Endothelial cell of umbilical vein (primary cell): Measurements from ENCODE around the gene COL16A1. TPM values are rescaled to one million over a fixed set of nuclear protein-coding genes. Genes with fewer than 3 reads are reported as not detected.

Experiments used
- BruUV-seq: library from RNA; stranded (reverse); fragments of 400-500 nt; replicated peaks from 2 replicates; lab custom pipeline; 2021; lab: Mats Ljungman, UMichigan
- CTCF ChIA-PET: fragments of 300-600, 350-600 bp; sonication (Branson Sonifier 250); formaldehyde crosslinking; loops from one replicate; lab custom pipeline; 2021; ENCODE audit warnings: antibody characterized with exemption, inconsistent platforms; lab: Charles Lee
- POLR2A ChIA-PET: fragments of 300-600, 350-600 bp; sonication (Branson Sonifier 250); formaldehyde crosslinking; loops from one replicate; lab custom pipeline; 2021; ENCODE audit warnings: antibody characterized with exemption, inconsistent platforms; lab: Charles Lee
- DNase-seq: peaks from one replicate; pipeline ENCODE4 v3.0.0-alpha.2; 2011; ENCODE audit warnings: low read depth, low spot score
- FAIRE-seq: peaks from 2 replicates; lab custom pipeline; 2011; peaks lifted over from hg19 to GRCh38; lab: Jason Lieb, UNC
- H2AFZ ChIP-seq: 2 replicates; pipeline ENCODE4 v1.6.0; 2012; ENCODE audit warnings: low read depth, low read length, control low read depth, inconsistent platforms
- H3K27ac ChIP-seq: 2 replicates; pipeline ENCODE4 v1.5.1; 2011; ENCODE audit warnings: low read depth, mild to moderate bottlenecking, control low read depth, low read length, moderate library complexity; ENCODE audit not compliant: insufficient read depth
- H3K27me3 ChIP-seq, 2 experiments: 2 replicates each; pipeline versions ENCODE4 v1.6.0 to v1.6.1; 2011; ENCODE audit warnings: low read length in 2 of 2, mixed read lengths in 1 of 2; ENCODE audit not compliant: control insufficient read depth in 2 of 2, insufficient read depth in 2 of 2
- H3K36me3 ChIP-seq, 2 experiments: 2 replicates in 1 of 2; 3 replicates in 1 of 2; pipeline ENCODE4 v1.5.1; 2011; ENCODE audit warnings: low read length in 2 of 2, mild to moderate bottlenecking in 1 of 2, moderate library complexity in 1 of 2; ENCODE audit not compliant: control insufficient read depth in 2 of 2, insufficient read depth in 2 of 2; ENCODE audit errors: extremely low read depth in 1 of 2
- H3K4me1 ChIP-seq: 3 replicates; pipeline ENCODE4 v1.5.1; 2011; ENCODE audit warnings: mild to moderate bottlenecking, low read length; ENCODE audit not compliant: control insufficient read depth, insufficient read depth; ENCODE audit errors: extremely low read depth
- H3K4me2 ChIP-seq: 2 replicates; pipeline ENCODE4 v1.6.1; 2011; ENCODE audit warnings: low read length, control low read depth, mixed read lengths; ENCODE audit not compliant: insufficient read depth
- H3K4me3 ChIP-seq, 3 experiments: fragments of 200-600 bp in 1 of 3; sonication (generic), shearing (Covaris generic) in 1 of 3; replicated peaks in 1 of 3; 2 replicates each; pipeline ENCODE4 v1.5.1; 2011 to 2016; ENCODE audit warnings: control low read depth in 3 of 3, low read length in 3 of 3, mild to moderate bottlenecking in 2 of 3, inconsistent platforms in 1 of 3, low read depth in 1 of 3, moderate library complexity in 1 of 3; ENCODE audit not compliant: insufficient read depth in 1 of 3
- H3K79me2 ChIP-seq: 2 replicates; pipeline ENCODE4 v1.6.0; 2012; ENCODE audit warnings: low read length, inconsistent platforms; ENCODE audit not compliant: control insufficient read depth, insufficient read depth
- H3K9ac ChIP-seq: replicated peaks from 2 replicates; pipeline ENCODE3; 2011; ENCODE audit warnings: low read length, control low read depth; ENCODE audit not compliant: insufficient read depth; ENCODE audit errors: extremely low read depth
- H3K9me1 ChIP-seq: replicated peaks from 3 replicates; pipeline ENCODE4 v1.6.0; 2011; ENCODE audit warnings: mild to moderate bottlenecking, low read length; ENCODE audit not compliant: control insufficient read depth, insufficient read depth; ENCODE audit errors: extremely low read depth
- H3K9me3 ChIP-seq: replicated peaks from 2 replicates; pipeline ENCODE4 v1.5.1; 2012; ENCODE audit warnings: low read length, inconsistent platforms; ENCODE audit not compliant: control insufficient read depth, insufficient read depth
- H4K20me1 ChIP-seq: replicated peaks from 2 replicates; pipeline ENCODE3; 2011; ENCODE audit warnings: mild to moderate bottlenecking, low read length; ENCODE audit not compliant: control insufficient read depth, insufficient read depth; ENCODE audit errors: extremely low read depth
- EZH2 ChIP-seq: IDR thresholded peaks from 2 replicates; pipeline ENCODE4 v1.6.1; 2012; ENCODE audit warnings: borderline replicate concordance, low read depth, mild to moderate bottlenecking, moderate library complexity, low read length, inconsistent platforms; ENCODE audit not compliant: severe bottlenecking
- FOS ChIP-seq: IDR thresholded peaks from 2 replicates; pipeline ENCODE4 v1.6.1; 2011; ENCODE audit warnings: mild to moderate bottlenecking, low read length, moderate library complexity, borderline replicate concordance; ENCODE audit not compliant: insufficient read depth
- JUN ChIP-seq: IDR thresholded peaks from 2 replicates; pipeline ENCODE4 v1.6.1; 2011; ENCODE audit warnings: borderline replicate concordance, low read depth; ENCODE audit not compliant: insufficient read length, insufficient read depth
- POLR2A ChIP-seq: IDR thresholded peaks from 2 replicates; pipeline ENCODE4 v1.6.1; 2012; ENCODE audit warnings: low read depth, mild to moderate bottlenecking, control low read depth, low read length
- POLR2AphosphoS5 ChIP-seq: IDR thresholded peaks from 2 replicates; pipeline ENCODE4 v1.6.1; 2012; ENCODE audit warnings: low read depth, mild to moderate bottlenecking, control low read depth, low read length, moderate library complexity; ENCODE audit not compliant: insufficient read depth
- dilution Hi-C: fragments of 300-500 bp; cut with MboI; formaldehyde crosslinking; loops from one replicate; pipeline ENCODE4 v1.15.0; 2019; ENCODE audit warnings: low sequenced_read_pairs; ENCODE audit not compliant: extremely low pct_ligation_motif_present
- intact Hi-C: fragments of 100-400 bp; cut with micrococcal nuclease; formaldehyde crosslinking; loops from one replicate; pipeline ENCODE4 v1.10.0; 2022
- polyA plus RNA-seq, 4 experiments: library from polyadenylated mRNA; depleted of rRNA in 3 of 4; stranded (reverse) in 3 of 4; unstranded in 1 of 4; fragments of >200 nt; gene quantifications; 2 replicates each; pipeline versions ENCODE4 v1.2.1 to v1.2.3, GENCODE V29; 2011 to 2012; ENCODE audit warnings: missing spikeins in 1 of 4
- total RNA-seq: library from RNA; stranded (reverse); gene quantifications from 2 replicates; pipeline ENCODE4 v1.2.3, GENCODE V29; 2021
- TF ChIP-seq, protein P1 (sequence below), 2 donors: IDR thresholded peaks; 1 replicate in 1 of 2; 2 replicates in 1 of 2; pipeline ENCODE4 v1.5.1; 2011; ENCODE audit warnings: low read length in 2 of 2, mild to moderate bottlenecking in 2 of 2, moderate library complexity in 2 of 2, control low read depth in 1 of 2, inconsistent platforms in 1 of 2, low read depth in 1 of 2; ENCODE audit not compliant: insufficient read depth in 1 of 2; ENCODE audit errors: extremely low read depth in 1 of 2

The COL16A1 gene
- total and polyA plus RNA-seq, 2 donors (not counting 3 experiments of a cell fraction or from before 2014, with no cell fraction given), result 0.68 to 1.2 TPM

DNA sequence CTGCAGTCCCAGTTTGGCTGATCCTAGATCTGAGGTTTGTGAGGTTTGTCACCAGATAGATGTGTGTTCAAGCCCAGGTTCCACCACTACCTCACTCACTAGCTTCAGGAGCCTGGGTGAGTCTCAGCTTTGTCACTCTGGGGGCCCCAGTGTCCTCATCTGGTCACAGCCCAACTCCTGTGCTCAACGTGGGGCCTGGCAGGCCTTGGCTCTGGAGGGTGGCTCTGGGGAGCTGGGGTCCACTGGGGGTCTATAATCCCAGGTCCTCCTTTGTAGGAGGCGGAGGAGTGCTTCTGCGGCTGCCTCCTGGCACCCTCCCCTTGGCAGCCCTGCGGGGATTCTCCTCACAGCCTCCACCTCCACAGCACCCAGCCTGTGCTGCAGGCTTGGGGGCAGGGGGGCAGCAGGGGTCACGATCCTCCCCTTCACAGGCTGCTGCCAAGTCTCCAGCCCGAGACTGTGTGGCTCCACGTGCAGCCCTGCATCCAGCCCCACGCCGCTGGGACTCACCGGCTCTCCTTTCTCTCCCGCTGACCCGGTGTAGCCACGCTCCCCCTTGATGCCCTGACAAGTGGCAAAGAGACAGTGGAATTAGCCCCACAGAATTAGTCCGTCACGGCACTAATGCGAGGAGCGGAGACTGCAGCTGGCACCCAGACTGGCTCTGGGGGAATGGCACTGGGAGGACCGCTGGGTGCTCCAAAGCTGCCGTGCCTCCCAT is 36.6 kb downstream of the COL16A1 start:
- POLR2A ChIA-PET, result no interaction called here
- dilution Hi-C loops (no loop called here), intact Hi-C loops (no loop called here)
- DNase-seq (no peak), FAIRE-seq (no peak)
- Histone ChIP-seq H3K9ac (no peak overlapping the region), H3K4me3 (no peak overlapping the region), H3K9me3 (no peaks in the 10 kb centered on the region), H3K4me2 (no peak overlapping the region), H3K9me1 (no peaks in the 10 kb centered on the region), H3K79me2 (no peaks in the 10 kb centered on the region), H2AFZ (no peak overlapping the region), H3K27me3 (no peaks in the 10 kb centered on the region), H3K4me1 (peaks cover 13% of the 10 kb centered on the region), H4K20me1 (no peaks in the 10 kb centered on the region), H3K27ac (no peak overlapping the region), H3K36me3 (no peaks in the 10 kb centered on the region)
- CTCF ChIA-PET, result interaction anchor here (3.2 to 11.5 kb wide), 5 partner anchors 36 to 122 kb away, joined by 46 to 180 read pairs (median 76); partner anchors contain the start of gene COL16A1
- no TSS peak for BruUV-seq
- TF ChIP-seq FOS, result no peak
- TF ChIP-seq POLR2AphosphoS5, result no peak
- TF ChIP-seq, protein P1, sequence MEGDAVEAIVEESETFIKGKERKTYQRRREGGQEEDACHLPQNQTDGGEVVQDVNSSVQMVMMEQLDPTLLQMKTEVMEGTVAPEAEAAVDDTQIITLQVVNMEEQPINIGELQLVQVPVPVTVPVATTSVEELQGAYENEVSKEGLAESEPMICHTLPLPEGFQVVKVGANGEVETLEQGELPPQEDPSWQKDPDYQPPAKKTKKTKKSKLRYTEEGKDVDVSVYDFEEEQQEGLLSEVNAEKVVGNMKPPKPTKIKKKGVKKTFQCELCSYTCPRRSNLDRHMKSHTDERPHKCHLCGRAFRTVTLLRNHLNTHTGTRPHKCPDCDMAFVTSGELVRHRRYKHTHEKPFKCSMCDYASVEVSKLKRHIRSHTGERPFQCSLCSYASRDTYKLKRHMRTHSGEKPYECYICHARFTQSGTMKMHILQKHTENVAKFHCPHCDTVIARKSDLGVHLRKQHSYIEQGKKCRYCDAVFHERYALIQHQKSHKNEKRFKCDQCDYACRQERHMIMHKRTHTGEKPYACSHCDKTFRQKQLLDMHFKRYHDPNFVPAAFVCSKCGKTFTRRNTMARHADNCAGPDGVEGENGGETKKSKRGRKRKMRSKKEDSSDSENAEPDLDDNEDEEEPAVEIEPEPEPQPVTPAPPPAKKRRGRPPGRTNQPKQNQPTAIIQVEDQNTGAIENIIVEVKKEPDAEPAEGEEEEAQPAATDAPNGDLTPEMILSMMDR (IDR thresholded peaks at IDR 0.05; ENCODE audit: extremely low read depth in 1 of 2, insufficient read depth in 1 of 2, low read depth in 1 of 2, low read length in 2 of 2), result no peak
- no peak for TF ChIP-seq POLR2A
- TF ChIP-seq EZH2, result no peak
- TF ChIP-seq JUN, result no peak
